ENCODE data around the gene MAPK8IP3. TPM values are rescaled to one million over a fixed set of nuclear protein-coding genes. Genes with fewer than 3 reads are reported as not detected.
A peak's percentile ranks its signal among the peaks of the same experiment; 100 is the strongest.

Gene MAPK8IP3
- total RNA-seq, 2 donors from 2014 or later, result 109 to 111 TPM

DNA sequence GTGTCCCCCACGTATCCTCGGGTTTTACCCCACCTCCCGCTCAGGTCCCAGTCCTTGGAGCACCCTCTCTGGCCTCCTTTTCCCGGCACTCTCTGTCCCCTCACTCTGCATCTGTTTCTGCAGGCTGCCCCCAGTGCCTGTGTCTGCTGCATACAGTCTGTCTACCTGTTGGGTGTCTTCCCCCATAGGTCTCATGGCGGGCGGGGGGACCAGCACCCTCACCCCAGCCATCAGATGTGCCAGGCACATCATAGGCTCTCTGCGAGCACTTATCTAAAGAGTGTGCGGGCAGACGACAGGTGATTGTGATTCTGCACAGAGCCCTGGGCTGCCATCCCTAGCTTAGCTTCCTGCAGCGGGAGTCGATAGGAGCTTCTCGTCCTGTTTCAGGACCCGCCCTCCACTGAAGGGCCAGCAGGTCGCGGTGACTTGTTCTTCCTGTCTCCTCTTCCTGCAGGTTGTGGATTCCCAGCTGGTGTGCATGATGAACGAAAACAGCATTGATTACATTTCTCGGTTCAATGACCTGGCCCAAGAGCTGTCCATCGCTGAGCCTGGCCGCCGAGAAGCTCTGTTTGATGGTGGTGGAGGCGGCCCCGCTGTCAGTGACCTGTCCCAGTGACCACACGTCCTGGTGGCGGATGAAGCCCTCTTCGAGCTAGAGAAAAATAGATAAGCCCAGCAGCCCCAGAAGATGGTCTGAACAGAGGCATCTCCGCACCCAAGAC is 32.4 kb upstream of the MAPK8IP3 start:
- TF ChIP-seq, protein P1, sequence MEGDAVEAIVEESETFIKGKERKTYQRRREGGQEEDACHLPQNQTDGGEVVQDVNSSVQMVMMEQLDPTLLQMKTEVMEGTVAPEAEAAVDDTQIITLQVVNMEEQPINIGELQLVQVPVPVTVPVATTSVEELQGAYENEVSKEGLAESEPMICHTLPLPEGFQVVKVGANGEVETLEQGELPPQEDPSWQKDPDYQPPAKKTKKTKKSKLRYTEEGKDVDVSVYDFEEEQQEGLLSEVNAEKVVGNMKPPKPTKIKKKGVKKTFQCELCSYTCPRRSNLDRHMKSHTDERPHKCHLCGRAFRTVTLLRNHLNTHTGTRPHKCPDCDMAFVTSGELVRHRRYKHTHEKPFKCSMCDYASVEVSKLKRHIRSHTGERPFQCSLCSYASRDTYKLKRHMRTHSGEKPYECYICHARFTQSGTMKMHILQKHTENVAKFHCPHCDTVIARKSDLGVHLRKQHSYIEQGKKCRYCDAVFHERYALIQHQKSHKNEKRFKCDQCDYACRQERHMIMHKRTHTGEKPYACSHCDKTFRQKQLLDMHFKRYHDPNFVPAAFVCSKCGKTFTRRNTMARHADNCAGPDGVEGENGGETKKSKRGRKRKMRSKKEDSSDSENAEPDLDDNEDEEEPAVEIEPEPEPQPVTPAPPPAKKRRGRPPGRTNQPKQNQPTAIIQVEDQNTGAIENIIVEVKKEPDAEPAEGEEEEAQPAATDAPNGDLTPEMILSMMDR (IDR thresholded peaks at IDR 0.05), result no peak
- H3K9me3 ChIP-seq, result no peaks in the 10 kb centered on the region
- H3K27me3 ChIP-seq (replicated peaks; ENCODE audit: insufficient read depth), result no peaks in the 10 kb centered on the region
- peaks cover 65% of the 10 kb centered on the region for H3K36me3 ChIP-seq
- H3K4me3 ChIP-seq, result no peak overlapping the region
- ATAC-seq (ENCODE audit: insufficient number of reproducible peaks, low FRiP score, low read depth) (no peak), DNase-seq (ENCODE audit: low spot score) (no peak)
- no peaks in the 10 kb centered on the region for H3K4me1 ChIP-seq (ENCODE audit: control insufficient read depth in 1 of 2, low read depth in 2 of 2)
- H3K27ac ChIP-seq, result no peak overlapping the region

DNA sequence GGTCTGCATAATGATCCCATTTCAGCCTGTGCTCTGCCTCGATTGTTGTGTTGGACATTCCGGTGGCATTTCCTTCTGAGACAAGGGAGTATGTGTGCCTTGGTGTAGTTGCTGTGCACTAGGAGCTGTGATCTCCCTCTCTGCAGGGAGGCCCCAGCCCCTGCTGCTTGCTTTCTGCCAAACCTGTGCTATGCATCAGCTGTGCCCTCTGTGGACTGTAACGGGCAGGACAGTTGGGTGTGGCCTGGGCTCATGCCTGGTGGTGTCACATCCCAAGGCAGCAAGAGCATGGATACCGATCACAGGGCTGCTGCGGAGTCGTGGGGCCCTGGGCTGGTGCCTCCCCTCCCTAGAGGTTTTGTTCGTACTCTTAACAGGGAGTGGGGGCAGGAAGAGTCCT is 31.7 kb upstream of the MAPK8IP3 start:
- TF ChIP-seq, protein P1 (IDR thresholded peaks at IDR 0.05), result no peak
- DNase-seq (ENCODE audit: low spot score) (no peak), ATAC-seq (ENCODE audit: insufficient number of reproducible peaks, low FRiP score, low read depth) (no peak)
- H3K9me3 ChIP-seq, result no peaks in the 10 kb centered on the region
- H3K36me3 ChIP-seq, result peaks cover 59% of the 10 kb centered on the region
- H3K27ac ChIP-seq, result no peak overlapping the region
- H3K27me3 ChIP-seq (replicated peaks; ENCODE audit: insufficient read depth), result no peaks in the 10 kb centered on the region
- no peak overlapping the region for H3K4me3 ChIP-seq
- H3K4me1 ChIP-seq (ENCODE audit: control insufficient read depth in 1 of 2, low read depth in 2 of 2), result peaks cover 6 to 7% of the 10 kb centered on the region in 2 donors

DNA sequence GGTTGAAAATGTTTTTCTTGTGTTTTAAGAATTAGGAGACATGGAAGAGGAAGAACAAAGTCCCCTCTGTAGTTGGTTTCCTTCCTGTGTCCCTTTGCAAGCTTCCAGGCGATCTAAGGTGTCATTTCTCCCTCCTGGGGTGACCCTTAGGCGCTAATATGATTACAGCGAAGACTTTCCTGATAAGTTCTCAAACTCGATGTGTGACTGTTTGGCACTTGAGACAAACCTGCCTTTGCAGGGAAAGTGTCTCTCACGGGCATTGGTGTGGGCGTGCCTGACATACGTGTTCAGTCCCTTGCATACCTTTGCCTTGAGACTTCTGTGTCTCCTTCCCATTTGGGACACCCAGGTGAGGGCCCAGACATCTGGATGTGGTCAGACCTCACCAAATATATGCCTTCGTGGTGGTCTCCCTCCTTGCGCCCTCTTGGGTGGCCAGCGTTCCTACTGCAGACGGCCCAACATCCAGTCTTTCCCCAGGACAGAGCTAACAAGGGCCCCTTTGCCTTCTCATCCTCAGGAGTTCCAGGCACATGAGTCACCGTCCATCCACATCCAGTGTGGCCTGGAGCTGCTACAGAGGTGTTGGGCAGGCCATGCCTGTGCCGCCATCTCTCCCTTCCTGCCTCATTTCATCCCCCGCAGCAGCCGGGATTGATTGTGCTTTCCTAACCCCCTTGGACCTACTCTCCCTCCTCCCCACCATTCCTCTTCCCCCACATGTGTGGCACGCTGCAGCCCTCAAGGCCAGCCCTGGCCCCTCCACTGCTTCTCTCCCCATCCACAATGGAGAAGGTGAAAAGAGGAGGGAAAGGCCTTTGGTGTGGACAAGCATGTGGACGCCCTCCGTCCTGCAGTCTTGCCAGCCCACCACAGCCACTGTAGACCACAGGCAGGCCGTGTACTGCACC is 31.0 kb upstream of the MAPK8IP3 start:
- H3K27ac ChIP-seq, result no peak overlapping the region
- H3K27me3 ChIP-seq (replicated peaks; ENCODE audit: insufficient read depth), result no peaks in the 10 kb centered on the region
- H3K4me3 ChIP-seq, result no peak overlapping the region
- ATAC-seq (ENCODE audit: insufficient number of reproducible peaks, low FRiP score, low read depth) (no peak), DNase-seq (ENCODE audit: low spot score) (no peak)
- peaks cover 52% of the 10 kb centered on the region for H3K36me3 ChIP-seq
- peaks cover 6 to 11% of the 10 kb centered on the region in 2 donors for H3K4me1 ChIP-seq (ENCODE audit: control insufficient read depth in 1 of 2, low read depth in 2 of 2)
- TF ChIP-seq, protein P1 (IDR thresholded peaks at IDR 0.05), result no peak
- H3K9me3 ChIP-seq, result no peaks in the 10 kb centered on the region

DNA sequence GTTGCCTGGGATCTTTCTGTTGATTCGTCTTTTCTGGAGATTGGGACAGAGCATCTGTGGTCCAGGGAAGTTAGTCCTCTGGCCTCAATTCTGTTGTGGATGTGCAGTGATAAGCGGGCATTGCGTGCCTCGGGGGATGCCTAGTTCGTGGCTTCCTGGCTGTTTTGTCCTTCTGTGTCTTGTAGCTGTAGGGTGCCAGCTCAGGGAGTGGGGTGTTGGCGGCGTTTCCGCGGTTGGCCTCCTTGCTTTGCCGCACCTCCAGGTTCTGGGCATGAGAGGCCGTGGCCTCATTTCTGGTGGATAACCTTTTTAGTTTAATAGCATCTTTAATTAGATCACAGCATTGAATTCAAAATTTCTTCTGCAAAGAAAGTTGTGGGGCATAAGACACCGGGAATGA is 29.3 kb upstream of the MAPK8IP3 start:
- no peak for DNase-seq (ENCODE audit: low spot score)
- peaks cover 36% of the 10 kb centered on the region for H3K36me3 ChIP-seq
- no peak for ATAC-seq (ENCODE audit: insufficient number of reproducible peaks, low FRiP score, low read depth)
- H3K4me1 ChIP-seq (ENCODE audit: control insufficient read depth in 1 of 2, low read depth in 2 of 2), result peaks cover 6 to 11% of the 10 kb centered on the region in 2 donors
- H3K4me3 ChIP-seq, result no peak overlapping the region
- TF ChIP-seq, protein P1 (IDR thresholded peaks at IDR 0.05), result no peak
- no peaks in the 10 kb centered on the region for H3K9me3 ChIP-seq
- no peaks in the 10 kb centered on the region for H3K27me3 ChIP-seq (replicated peaks; ENCODE audit: insufficient read depth)
- no peak overlapping the region for H3K27ac ChIP-seq

DNA sequence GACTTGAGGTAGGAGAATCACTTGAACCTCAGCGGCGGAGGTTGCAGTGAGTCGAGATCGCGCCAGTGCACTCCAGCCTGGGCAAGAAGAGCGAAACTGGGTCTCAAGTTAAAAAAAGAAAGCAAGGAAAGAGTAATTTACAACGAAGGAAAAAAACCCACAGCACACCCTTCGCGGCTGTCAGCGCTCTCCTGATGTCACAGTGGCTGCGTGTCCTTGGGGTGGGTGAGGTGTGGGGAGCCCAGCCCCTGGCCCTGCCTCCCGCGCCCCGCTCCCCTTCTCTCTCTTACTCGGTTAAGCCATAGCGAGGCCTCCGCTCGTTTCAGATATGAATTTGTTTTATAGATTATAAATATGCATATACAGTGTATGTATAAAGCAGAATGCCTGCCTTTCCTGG is 28.7 kb upstream of the MAPK8IP3 start:
- H3K4me3 ChIP-seq, result peak overlapping the region; percentile 82
- no peak overlapping the region for H3K27ac ChIP-seq

More for the DNA sequence above, 28.7 kb upstream of the MAPK8IP3 start:
- ATAC-seq (ENCODE audit: insufficient number of reproducible peaks, low FRiP score, low read depth) (no peak), DNase-seq (ENCODE audit: low spot score) (no peak)
- Histone ChIP-seq H3K4me1 (ENCODE audit: control insufficient read depth in 1 of 2, low read depth in 2 of 2) (peaks cover 6 to 11% of the 10 kb centered on the region in 2 donors), H3K9me3 (no peaks in the 10 kb centered on the region), H3K27me3 (replicated peaks; ENCODE audit: insufficient read depth) (no peaks in the 10 kb centered on the region), H3K36me3 (peaks cover 30% of the 10 kb centered on the region)
- TF ChIP-seq, protein P1 (IDR thresholded peaks at IDR 0.05), result no peak
